ENCODE measurements around the gene ZNF808.
"Not testable (repeated sequence)": the region's sequence is repeated elsewhere in the genome, so short reads cannot be mapped to it uniquely, and the experiment has no call there.

Gene ZNF808

GRCh38 chr19:52590728-52591127 is 63.3 kb downstream of the ZNF808 start:
- DNase-seq (ENCODE audit: low spot score), result no peak
- in situ Hi-C loops (cut with MboI; ENCODE audit: low pct_unique_long_range_greater_than_20kb, low sequenced_read_pairs, unreplicated experiment), result no loop called here
- TF ChIP-seq CTCF (IDR thresholded peaks at IDR 0.05; ENCODE audit: extremely low read depth, insufficient read depth, missing control alignments), result no peak

- no peak for TF ChIP-seq CTCF (IDR thresholded peaks at IDR 0.05; ENCODE audit: extremely low read depth, insufficient read depth, missing control alignments)
- DNase-seq (ENCODE audit: low spot score), result no peak
- in situ Hi-C loops (cut with MboI; ENCODE audit: low pct_unique_long_range_greater_than_20kb, low sequenced_read_pairs, unreplicated experiment), result no loop called here
Measured at GRCh38 chr19:52592301-52592700, 64.8 kb downstream of the ZNF808 start.

- DNase-seq (ENCODE audit: low spot score); in situ Hi-C loops (cut with MboI; ENCODE audit: low pct_unique_long_range_greater_than_20kb, low sequenced_read_pairs, unreplicated experiment): not testable (repeated sequence)
Measured at GRCh38 chr19:52593441-52593840, 66.0 kb downstream of the ZNF808 start.

DNA sequence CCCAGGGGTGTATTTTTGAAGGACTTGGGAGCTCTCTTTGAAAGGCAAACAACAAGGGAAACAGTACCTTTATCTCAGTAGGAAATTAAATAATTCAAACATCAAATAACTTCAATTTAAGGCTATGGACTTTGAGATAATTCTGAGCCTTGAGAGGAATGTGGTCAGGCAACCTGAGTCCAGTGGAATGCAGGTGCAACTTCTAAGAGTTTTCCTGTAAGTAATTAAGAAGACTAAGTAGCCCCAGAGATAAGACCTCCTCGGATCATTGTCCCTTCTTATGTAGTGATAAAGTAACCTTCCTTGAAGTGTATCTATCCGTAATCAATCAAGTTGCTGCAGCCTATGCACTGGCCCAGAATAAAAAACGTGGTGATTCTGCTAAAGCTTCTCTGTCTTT is 71.8 kb downstream of the ZNF808 start:
- in situ Hi-C loops (cut with MboI; ENCODE audit: low pct_unique_long_range_greater_than_20kb, low sequenced_read_pairs, unreplicated experiment), result no loop called here
- DNase-seq (ENCODE audit: low spot score), result no peak
- TF ChIP-seq CTCF (IDR thresholded peaks at IDR 0.05; ENCODE audit: extremely low read depth, insufficient read depth, missing control alignments), result no peak

GRCh38 chr19:52600639-52601024 is 73.2 kb downstream of the ZNF808 start:
- TF ChIP-seq CTCF (IDR thresholded peaks at IDR 0.05; ENCODE audit: extremely low read depth, insufficient read depth, missing control alignments), result no peak
- in situ Hi-C loops (cut with MboI; ENCODE audit: low pct_unique_long_range_greater_than_20kb, low sequenced_read_pairs, unreplicated experiment), result no loop called here
- peak; percentile 22 for DNase-seq (ENCODE audit: low spot score)

- peak; percentile 13 for TF ChIP-seq CTCF (IDR thresholded peaks at IDR 0.05; ENCODE audit: extremely low read depth, insufficient read depth, missing control alignments)
- in situ Hi-C loops (cut with MboI; ENCODE audit: low pct_unique_long_range_greater_than_20kb, low sequenced_read_pairs, unreplicated experiment), result no loop called here
- peak; percentile 92 for DNase-seq (ENCODE audit: low spot score)
Measured at GRCh38 chr19:52601025-52601973, 73.8 kb downstream of the ZNF808 start.

GRCh38 chr19:52601974-52602366 is 74.5 kb downstream of the ZNF808 start:
- DNase-seq (ENCODE audit: low spot score), result not testable (repeated sequence)

More at GRCh38 chr19:52601974-52602366, 74.5 kb downstream of the ZNF808 start:
- in situ Hi-C loops (cut with MboI; ENCODE audit: low pct_unique_long_range_greater_than_20kb, low sequenced_read_pairs, unreplicated experiment), result not testable (repeated sequence)
